PFSK-1 (cell line): ENCODE measurements around the gene TIAM2.

ENCODE experiments used
- POLR2AphosphoS5 ChIP-seq: IDR thresholded peaks from 2 replicates; pipeline ENCODE4 v1.6.1; 2012; ENCODE audit warnings: low read depth, mild to moderate bottlenecking, control low read depth, low read length, moderate library complexity
- REST ChIP-seq, 2 experiments: IDR thresholded peaks; 2 replicates each; pipeline versions ENCODE4 v1.6.1 to v1.8.0; 2011 to 2012; ENCODE audit warnings: low read depth in 2 of 2, low read length in 2 of 2, control low read depth in 1 of 2, inconsistent platforms in 1 of 2, mild to moderate bottlenecking in 1 of 2, moderate library complexity in 1 of 2; ENCODE audit not compliant: insufficient read depth in 1 of 2
- SIN3A ChIP-seq: IDR thresholded peaks from 2 replicates; pipeline ENCODE4 v1.6.1; 2012; ENCODE audit warnings: mild to moderate bottlenecking, low read length, moderate library complexity, borderline replicate concordance; ENCODE audit not compliant: insufficient read depth
- TAF1 ChIP-seq: IDR thresholded peaks from 2 replicates; pipeline ENCODE4 v1.6.1; 2012; ENCODE audit warnings: low read length, control low read depth, borderline replicate concordance; ENCODE audit not compliant: insufficient read depth

GRCh38 chr6:155130161-155130853 is 135.2 kb downstream of the TIAM2 start:
- TF ChIP-seq REST (IDR thresholded peaks at IDR 0.05; ENCODE audit: insufficient read depth in 1 of 2, low read depth in 2 of 2, low read length in 2 of 2) (no peak), TAF1 (no peak), POLR2AphosphoS5 (no peak), SIN3A (no peak)
